OCI-LY3 (cell line): ENCODE data around the gene FLACC1.

Experiments
- CTCF ChIP-seq: fragments of 200-600, 300-600 bp; sonication (generic); IDR thresholded peaks from 2 replicates; pipeline ENCODE4 v1.5.1; 2014; ENCODE audit warnings: antibody characterized with exemption, low read length, low read depth
- EZH2phosphoT487 ChIP-seq: fragments of 200-600 bp; shearing (Covaris generic); IDR thresholded peaks from 2 replicates; pipeline ENCODE4 v1.6.1; 2018; ENCODE audit warnings: antibody characterized with exemption, mixed run types, low read depth

DNA sequence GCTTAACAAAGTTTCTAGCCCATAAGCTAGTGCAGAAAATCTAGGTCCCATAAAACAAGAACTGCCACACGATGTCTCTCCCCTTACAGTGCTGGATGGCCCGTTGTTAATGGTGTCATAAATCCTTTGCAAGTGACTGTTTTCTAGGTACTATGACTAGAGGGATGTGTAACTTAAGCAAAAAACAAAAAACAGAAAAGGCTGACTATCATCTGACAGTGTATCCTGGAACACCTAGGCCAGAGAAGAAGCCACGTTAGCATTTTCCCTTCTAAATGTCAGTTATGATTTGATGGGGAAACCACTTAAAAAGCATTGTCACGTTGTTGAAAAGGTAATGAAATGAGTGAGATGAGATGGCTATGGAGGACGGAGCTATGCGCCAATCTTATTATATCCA, 94.4 kb downstream of the FLACC1 start:
- TF ChIP-seq CTCF (0 out of 2 replicates have a peak, but pooled peaks have one; percentile 16), EZH2phosphoT487 (no peak)
